Panc1 (cell line): ENCODE results near the gene MTUS2. TPM values are rescaled to one million over a fixed set of nuclear protein-coding genes. Genes with fewer than 3 reads are reported as not detected.

Experiments used
- ATAC-seq: fragments of 200-7000 bp; cut with Tn5 transposase; 2 replicates; pipeline ENCODE4 v1.9.1; 2020; ENCODE audit warnings: mild to moderate bottlenecking, moderate library complexity
- BruUV-seq: library from RNA; stranded (reverse); fragments of 400-500 nt; replicated peaks from 2 replicates; lab custom pipeline; 2021; lab: Mats Ljungman, UMichigan
- CTCF ChIA-PET: fragments of 300-600 bp; sonication (Branson Sonifier 250); formaldehyde crosslinking; loops from one replicate; lab custom pipeline; 2022; ENCODE audit warnings: antibody characterized with exemption; lab: Charles Lee
- POLR2A ChIA-PET: fragments of 300-600 bp; sonication (Branson Sonifier 250); formaldehyde crosslinking; loops from one replicate; lab custom pipeline; 2022; ENCODE audit warnings: antibody characterized with exemption; lab: Charles Lee
- DNase-seq: peaks from one replicate; pipeline ENCODE4 v3.0.0-alpha.2; 2010; ENCODE audit warnings: low read depth, low spot score
- H3K27ac ChIP-seq: 2 replicates; pipeline ENCODE4 v1.5.1; 2011; ENCODE audit warnings: mild to moderate bottlenecking, low read length, inconsistent platforms
- H3K27me3 ChIP-seq: fragments of 200-500 bp; sonication (Bioruptor generic); 2 replicates; pipeline ENCODE4 v1.6.0; 2014; ENCODE audit warnings: low read length, inconsistent platforms; ENCODE audit not compliant: control insufficient read depth, insufficient read depth
- H3K36me3 ChIP-seq: fragments of 200-500 bp; sonication (Bioruptor generic); 2 replicates; pipeline ENCODE4 v1.5.1; 2014; ENCODE audit warnings: inconsistent platforms, mild to moderate bottlenecking, low read length, moderate library complexity; ENCODE audit not compliant: control insufficient read depth, insufficient read depth
- H3K4me1 ChIP-seq: 2 replicates; pipeline ENCODE4 v1.5.1; 2011; ENCODE audit warnings: inconsistent platforms, mild to moderate bottlenecking, low read length, moderate library complexity; ENCODE audit not compliant: control insufficient read depth, insufficient read depth
- H3K4me3 ChIP-seq, 2 experiments: 2 replicates each; pipeline ENCODE4 v1.5.1; 2011 to 2012; ENCODE audit warnings: low read depth in 2 of 2, low read length in 2 of 2, mild to moderate bottlenecking in 2 of 2, inconsistent platforms in 1 of 2, moderate library complexity in 1 of 2
- H3K9me3 ChIP-seq: fragments of 200-500 bp; sonication (Bioruptor generic); 2 replicates; pipeline ENCODE4 v1.5.1; 2014; ENCODE audit warnings: low read depth, mild to moderate bottlenecking, inconsistent platforms, low read length, moderate library complexity; ENCODE audit not compliant: control insufficient read depth, insufficient read depth
- CTCF ChIP-seq: fragments of 450-650 bp; IDR thresholded peaks from 2 replicates; pipeline ENCODE4 v1.5.1; 2017; ENCODE audit warnings: mild to moderate bottlenecking
- POLR2AphosphoS5 ChIP-seq: IDR thresholded peaks from 2 replicates; pipeline ENCODE4 v1.6.1; 2012; ENCODE audit warnings: mild to moderate bottlenecking, low read depth, low read length, moderate library complexity
- REST ChIP-seq, 2 experiments: IDR thresholded peaks; 2 replicates each; pipeline ENCODE4 v1.6.1; 2011 to 2012; ENCODE audit warnings: low read depth in 2 of 2, control low read depth in 1 of 2, low read length in 1 of 2, mild to moderate bottlenecking in 1 of 2, moderate library complexity in 1 of 2; ENCODE audit not compliant: insufficient read depth in 1 of 2
- SIN3A ChIP-seq: IDR thresholded peaks from 2 replicates; pipeline ENCODE4 v1.6.1; 2012; ENCODE audit warnings: low read depth, mild to moderate bottlenecking, low read length, moderate library complexity, borderline replicate concordance; ENCODE audit not compliant: insufficient read depth
- TCF7L2 ChIP-seq: IDR thresholded peaks from 2 replicates; pipeline ENCODE4 v1.6.1; 2011; ENCODE audit warnings: mild to moderate bottlenecking, low read depth, low read length, inconsistent platforms
- in situ Hi-C: cut with HindIII; loops from 2 replicates; pipeline ENCODE4 v1.10.0; 2016; ENCODE audit warnings: low sequenced_read_pairs, low pct_unique_long_range_greater_than_20kb
- intact Hi-C: fragments of 100-400 bp; cut with micrococcal nuclease; formaldehyde crosslinking; loops from one replicate; pipeline ENCODE4 v1.10.0; 2022; ENCODE audit not compliant: unreplicated experiment
- total RNA-seq: library from RNA; stranded (reverse); gene quantifications from one replicate; pipeline ENCODE4 v1.2.1, GENCODE V29; 2021; ENCODE audit not compliant: unreplicated experiment

Gene MTUS2
- total RNA-seq, 1 experiment from 2014 or later: 0.05 TPM

DNA sequence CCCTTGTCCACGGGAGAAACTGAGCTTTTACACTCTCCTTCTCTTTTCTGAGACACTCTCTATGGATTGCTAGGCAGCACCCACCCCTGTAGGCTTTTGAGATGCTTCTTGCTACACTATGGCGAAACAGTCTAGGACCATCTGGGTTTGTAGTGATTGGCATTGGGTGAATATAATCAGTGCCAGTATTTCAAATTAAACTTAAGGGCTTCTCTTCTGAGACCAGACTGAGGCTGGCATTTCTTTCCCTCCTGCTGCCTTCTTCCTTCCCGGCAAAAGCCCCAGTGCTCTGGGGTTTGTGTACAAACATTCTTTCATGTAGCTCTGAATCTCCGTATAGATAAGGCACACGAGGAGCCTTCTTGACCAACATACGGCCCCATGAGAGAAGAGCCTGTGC, 498.6 kb downstream of the MTUS2 start:
- no peaks in the 10 kb centered on the region for H3K36me3 ChIP-seq
- no peaks in the 10 kb centered on the region for H3K4me1 ChIP-seq
- DNase-seq (no peak), ATAC-seq (no peak)
- ChIA-PET CTCF (no interaction called here), POLR2A (no interaction called here)
- no peaks in the 10 kb centered on the region for H3K27me3 ChIP-seq
- no peak overlapping the region for H3K4me3 ChIP-seq
- in situ Hi-C loops: no loop called here
- H3K9me3 ChIP-seq: no peaks in the 10 kb centered on the region
- H3K27ac ChIP-seq: no peak overlapping the region
- BruUV-seq: no TSS peak
- intact Hi-C loops: no loop called here
- TF ChIP-seq REST (IDR thresholded peaks at IDR 0.05; ENCODE audit: insufficient read depth in 1 of 2, low read depth in 2 of 2, low read length in 1 of 2) (no peak), SIN3A (no peak), POLR2AphosphoS5 (no peak), CTCF (no peak), TCF7L2 (no peak)

DNA sequence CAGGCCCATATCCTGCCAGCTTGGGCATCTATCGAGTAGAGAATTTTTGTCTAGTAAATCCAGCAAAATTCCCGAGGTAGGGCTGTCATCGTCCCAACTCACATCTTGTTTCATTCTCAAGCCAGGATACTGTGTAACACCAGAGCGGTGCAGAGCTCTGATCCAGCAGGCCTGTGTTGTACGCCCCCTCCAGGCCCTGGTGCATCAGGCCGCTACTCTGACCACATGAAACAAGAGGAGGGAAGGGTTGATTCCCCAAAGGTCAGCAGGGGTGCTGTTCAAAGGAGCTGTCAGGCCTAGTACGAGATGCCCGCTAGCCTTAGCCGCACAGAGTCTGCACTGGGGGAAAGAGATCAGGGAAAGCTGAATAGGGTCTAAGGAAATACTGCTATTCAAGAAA, 499.3 kb downstream of the MTUS2 start:
- Histone ChIP-seq H3K36me3 (no peaks in the 10 kb centered on the region), H3K27me3 (no peaks in the 10 kb centered on the region; the same call in 1 of the 2 replicates), H3K4me3 (no peak overlapping the region), H3K4me1 (no peaks in the 10 kb centered on the region), H3K27ac (no peak overlapping the region), H3K9me3 (no peaks in the 10 kb centered on the region)
- CTCF ChIA-PET: no interaction called here
- POLR2A ChIA-PET: no interaction called here
- no TSS peak for BruUV-seq
- intact Hi-C loops (no loop called here), in situ Hi-C loops (no loop called here)
- DNase-seq (no peak), ATAC-seq (no peak)
- TF ChIP-seq CTCF (no peak), TCF7L2 (no peak), SIN3A (no peak), REST (IDR thresholded peaks at IDR 0.05; ENCODE audit: insufficient read depth in 1 of 2, low read depth in 2 of 2, low read length in 1 of 2) (no peak), POLR2AphosphoS5 (no peak)
